AG09309 (cell line): ENCODE results near the gene HOXB13.

ENCODE experiments used
- DNase-seq: peaks from one replicate; pipeline ENCODE4 v3.0.0-alpha.2; 2010; ENCODE audit warnings: low read depth
- H3K4me3 ChIP-seq: 2 replicates; pipeline ENCODE4 v1.5.1; 2011; ENCODE audit warnings: mild to moderate bottlenecking, low read depth, low read length, moderate library complexity; ENCODE audit not compliant: control insufficient read depth
- CTCF ChIP-seq: IDR thresholded peaks from 2 replicates; pipeline ENCODE4 v1.5.1; 2011; ENCODE audit warnings: mild to moderate bottlenecking, low read depth, low read length, inconsistent platforms; ENCODE audit not compliant: insufficient read depth, control insufficient read depth; ENCODE audit errors: missing control alignments

The HOXB13 gene

GRCh38 chr17:48761114-48761513 lies 32.6 kb upstream of the HOXB13 start:
- TF ChIP-seq CTCF, result no peak
- H3K4me3 ChIP-seq, result no peak overlapping the region
- DNase-seq, result no peak

GRCh38 chr17:48760411-48760810 lies 31.9 kb upstream of the HOXB13 start:
- no peak for TF ChIP-seq CTCF
- DNase-seq, result no peak
- no peak overlapping the region for H3K4me3 ChIP-seq

- H3K4me3 ChIP-seq, result no peak overlapping the region
- DNase-seq, result no peak
- TF ChIP-seq CTCF, result no peak
Measured at GRCh38 chr17:48759288-48759687, 30.7 kb upstream of the HOXB13 start.

GRCh38 chr17:48757524-48757961 lies 29.0 kb upstream of the HOXB13 start:
- no peak overlapping the region for H3K4me3 ChIP-seq
- no peak for DNase-seq

GRCh38 chr17:48756830-48757251 lies 28.3 kb upstream of the HOXB13 start:
- no peak for TF ChIP-seq CTCF
- no peak overlapping the region for H3K4me3 ChIP-seq
- DNase-seq, result no peak

More at GRCh38 chr17:48757524-48757961, 29.0 kb upstream of the HOXB13 start:
- no peak for TF ChIP-seq CTCF

- H3K4me3 ChIP-seq, result no peak overlapping the region
- no peak for TF ChIP-seq CTCF
- no peak for DNase-seq
Measured at GRCh38 chr17:48755356-48755755, 26.8 kb upstream of the HOXB13 start.

GRCh38 chr17:48754500-48755261 lies 26.1 kb upstream of the HOXB13 start:
- TF ChIP-seq CTCF, result no peak
- H3K4me3 ChIP-seq, result no peak overlapping the region
- no peak for DNase-seq
